NOMO-1 (cell line): ENCODE measurements around the gene EXTL1.

Experiments used
- DNase-seq, 2 experiments: peaks; one replicate each; lab custom pipeline; 2025; ENCODE audit not compliant: unreplicated experiment in 2 of 2; lab: John Stamatoyannopoulos, UW

Gene EXTL1

DNA sequence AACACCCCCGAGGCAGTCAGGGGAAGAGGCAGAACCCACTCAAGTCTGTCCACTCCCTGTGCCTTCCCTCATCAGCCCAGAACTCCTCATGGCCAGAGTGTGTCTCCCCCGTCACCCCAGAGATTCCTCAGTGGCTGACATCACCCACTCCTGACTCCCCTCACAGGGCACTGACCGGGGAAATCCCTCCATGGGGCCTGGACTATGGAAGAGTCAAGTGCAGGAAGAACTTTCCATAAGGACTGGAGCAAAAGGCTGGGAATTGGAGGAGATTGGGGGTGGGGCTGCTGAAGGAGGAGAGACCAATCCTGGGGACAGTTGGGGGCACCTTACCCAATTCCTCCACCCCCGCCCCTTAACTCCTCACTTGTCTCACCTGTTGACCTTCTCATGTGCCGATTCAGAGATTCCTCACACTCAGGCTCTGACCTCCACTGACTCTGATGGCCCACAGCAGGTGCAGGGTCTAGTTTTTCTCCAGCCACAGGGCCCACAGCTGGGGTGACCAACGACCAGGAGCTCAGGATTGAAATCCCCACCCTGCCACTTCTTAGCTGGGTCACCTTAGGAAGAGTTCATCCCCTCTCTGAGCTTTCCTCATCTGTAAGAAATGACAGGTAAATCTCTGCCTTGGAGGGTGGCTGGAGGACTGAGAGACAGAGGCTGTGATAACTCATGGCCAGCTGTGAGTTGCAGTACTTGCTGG lies 481 bp upstream of the EXTL1 start:
- DNase-seq = no peak

DNA sequence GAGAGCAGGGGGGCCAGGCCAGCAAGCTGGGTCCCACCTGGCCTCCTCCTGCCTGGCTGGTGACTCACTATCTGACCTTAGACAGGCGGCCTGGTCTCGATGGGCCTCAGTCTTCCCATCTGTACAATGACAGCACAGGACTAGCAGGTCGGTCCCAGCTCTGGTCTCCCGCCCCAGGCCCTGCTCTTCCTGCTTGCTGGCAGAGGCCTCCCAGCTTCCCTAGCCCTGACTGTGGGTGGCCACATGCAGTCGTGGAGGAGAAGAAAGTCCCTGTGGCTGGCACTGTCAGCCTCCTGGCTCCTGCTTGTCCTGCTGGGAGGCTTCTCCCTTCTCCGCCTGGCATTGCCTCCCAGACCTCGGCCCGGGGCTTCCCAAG lies 817 bp downstream of the EXTL1 start:
- no peak for DNase-seq

DNA sequence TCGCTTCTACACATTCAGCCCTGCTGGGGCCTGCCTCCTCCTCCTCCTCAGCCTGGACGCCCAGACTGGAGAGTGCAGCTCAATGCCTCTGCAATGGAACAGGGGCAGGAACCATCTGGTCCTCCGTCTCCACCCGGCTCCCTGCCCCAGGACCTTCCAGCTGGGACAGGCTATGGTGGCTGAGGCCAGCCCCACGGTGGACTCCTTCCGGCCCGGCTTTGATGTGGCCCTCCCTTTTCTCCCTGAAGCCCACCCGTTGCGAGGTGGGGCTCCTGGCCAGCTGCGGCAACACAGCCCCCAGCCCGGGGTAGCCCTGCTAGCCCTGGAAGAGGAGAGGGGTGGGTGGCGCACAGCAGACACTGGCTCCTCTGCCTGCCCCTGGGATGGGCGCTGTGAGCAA lies 1.4 kb downstream of the EXTL1 start:
- no peak for DNase-seq

DNA sequence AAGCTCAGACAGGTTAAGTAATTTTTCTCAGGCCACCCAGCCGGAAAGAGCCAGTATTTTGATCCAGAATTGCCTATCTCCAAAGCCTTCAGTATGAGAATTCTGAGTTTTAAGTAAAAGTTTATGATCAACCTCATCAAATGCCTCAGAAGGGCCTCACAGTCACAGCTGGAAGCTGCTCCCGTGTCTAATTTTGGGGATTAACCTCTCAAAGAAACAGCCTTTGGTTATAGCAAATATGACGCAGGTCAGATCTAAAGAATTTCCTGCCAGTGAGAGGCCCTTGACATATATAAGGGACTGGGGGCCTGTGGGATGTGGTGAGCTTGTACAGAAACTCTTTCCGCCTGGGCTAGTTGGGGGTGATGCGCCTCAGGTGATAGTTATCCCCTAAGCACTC lies 2.3 kb downstream of the EXTL1 start:
- DNase-seq = no peak

DNA sequence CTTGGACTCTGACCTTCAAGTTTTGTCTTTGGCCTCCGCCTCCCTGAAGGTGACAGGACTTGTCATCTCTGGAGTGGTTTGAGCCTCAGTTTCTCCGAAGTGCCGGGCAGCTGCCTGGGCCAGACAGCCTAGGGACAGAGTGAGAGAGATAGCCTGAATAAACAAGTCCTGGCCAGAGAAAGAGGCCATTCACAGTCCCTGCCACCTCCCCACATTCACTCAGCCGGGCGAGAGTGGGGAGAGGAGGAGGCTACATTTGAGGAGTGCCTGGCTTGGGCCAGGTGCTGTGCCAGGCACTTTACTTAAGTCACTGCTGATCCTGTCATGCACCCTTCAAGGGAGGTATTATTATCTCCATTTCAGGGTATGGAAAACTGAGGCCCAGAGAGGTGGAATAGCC lies 3.5 kb downstream of the EXTL1 start:
- DNase-seq = no peak

DNA sequence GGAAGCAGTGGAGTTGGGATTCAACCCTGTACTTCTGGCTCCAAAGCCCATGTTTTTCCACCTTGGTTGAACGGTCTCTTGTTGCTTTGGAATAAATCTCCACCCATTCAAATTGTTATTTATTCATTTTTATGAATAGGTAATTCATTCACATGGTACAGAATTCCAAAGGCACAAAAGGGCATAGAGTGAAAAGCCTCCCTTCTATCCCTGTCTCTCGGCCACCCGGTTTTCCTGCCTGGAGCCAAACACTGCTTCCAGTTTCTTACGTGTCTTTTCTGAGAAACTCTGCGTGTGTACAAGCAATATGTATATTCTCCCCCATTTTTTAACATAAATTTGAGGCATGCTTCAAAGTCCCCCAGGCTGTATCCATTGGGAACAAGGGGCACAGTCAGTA lies 3.9 kb downstream of the EXTL1 start:
- no peak for DNase-seq

DNA sequence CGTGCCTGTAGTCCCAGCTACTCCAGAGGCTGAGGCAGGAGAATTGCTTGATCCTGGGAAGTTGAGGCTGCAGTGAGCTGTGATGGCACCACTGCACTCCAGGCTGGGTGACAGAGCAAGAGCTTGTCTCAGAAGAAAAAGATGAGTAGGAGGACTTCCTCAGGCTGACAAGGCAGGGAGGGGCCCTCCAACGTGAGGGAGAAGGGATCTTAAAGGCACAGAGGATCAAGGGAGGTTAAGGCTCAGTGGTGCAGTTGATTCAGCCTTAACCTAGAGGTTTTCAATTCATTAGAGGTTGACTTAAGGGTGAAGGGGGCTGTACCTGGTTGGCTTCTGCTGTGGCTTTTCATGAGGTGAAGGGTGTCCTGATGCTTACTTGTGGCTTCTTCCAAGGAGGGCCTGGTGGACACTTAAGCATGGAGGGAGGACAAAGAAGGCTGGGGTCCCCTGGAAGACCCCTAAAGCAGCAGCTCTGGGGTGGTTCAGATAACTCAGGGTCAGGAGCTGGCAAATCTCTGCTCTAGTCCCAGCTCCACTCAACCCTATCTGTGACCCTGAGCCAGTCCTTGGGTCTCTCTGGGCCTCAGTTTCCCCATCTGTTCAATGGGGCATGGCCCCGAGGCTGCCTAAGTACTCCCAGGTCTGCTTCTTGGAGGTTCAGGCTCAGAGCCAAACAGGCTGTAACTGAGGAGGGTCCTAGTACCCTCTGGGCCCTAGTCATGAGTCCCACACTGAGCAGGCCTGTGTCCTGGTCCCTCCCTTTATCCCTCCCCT lies 6.3 kb downstream of the EXTL1 start:
- DNase-seq = peak; percentile 24 to 26

DNA sequence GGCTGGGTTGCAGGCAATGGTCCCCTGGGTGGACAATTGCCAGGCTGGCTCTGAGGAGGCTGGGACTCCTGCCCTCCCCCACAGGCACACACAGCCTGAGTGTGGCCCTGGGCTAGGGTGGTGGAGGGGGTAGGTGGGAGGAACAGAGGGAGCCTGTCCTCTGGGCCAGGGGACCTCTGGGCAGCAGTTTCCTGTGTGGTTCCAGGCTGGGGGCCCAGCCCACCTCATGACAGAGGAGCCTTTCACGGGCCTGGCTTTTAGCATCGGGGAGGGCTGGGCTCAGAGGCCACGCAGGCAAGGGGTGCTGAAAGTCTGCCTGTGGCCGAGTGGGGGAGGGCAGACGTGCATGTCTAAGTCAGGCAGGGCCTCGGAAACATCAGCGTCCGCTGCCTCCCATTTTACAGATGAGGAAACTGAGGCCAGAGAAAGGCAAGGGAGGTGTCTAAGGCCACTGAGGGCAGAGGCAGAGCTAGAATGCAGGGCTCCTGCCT lies 7.0 kb downstream of the EXTL1 start:
- no peak for DNase-seq

DNA sequence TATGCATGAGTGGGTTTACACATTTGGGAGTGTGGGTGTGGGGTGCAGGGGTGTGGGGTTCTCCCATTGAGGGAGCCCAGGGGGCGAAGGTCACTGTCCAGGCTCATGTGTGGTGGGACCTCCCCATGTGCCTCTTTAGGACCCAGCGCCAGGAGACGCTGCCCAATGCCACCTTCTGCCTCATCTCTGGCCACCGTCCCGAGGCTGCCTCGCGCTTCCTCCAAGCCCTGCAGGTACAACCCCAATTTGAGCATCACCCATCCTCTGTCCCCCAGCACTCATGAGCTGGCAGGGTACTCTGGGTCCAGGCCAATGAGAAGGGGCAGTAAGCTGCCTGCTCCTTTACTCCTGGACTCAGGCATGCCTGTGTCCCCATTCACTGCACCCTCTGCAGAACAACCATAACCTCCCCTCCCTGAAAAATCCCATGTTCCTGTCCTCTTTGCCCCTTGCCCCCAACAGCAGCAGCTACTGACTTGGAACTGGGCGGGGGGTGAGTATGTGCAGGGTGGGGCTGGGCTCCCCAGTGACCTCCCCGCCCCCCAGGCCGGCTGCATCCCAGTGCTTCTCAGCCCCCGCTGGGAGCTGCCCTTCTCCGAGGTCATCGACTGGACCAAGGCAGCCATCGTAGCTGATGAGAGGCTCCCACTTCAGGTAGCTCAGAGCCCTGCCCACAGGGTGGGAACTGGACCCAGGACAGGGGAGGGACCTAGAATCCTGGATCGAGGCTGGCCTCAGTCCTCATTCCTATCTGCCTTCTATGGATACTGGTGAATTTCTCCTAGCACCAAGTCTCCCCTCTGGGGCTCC lies 7.7 kb downstream of the EXTL1 start:
- DNase-seq = no peak

DNA sequence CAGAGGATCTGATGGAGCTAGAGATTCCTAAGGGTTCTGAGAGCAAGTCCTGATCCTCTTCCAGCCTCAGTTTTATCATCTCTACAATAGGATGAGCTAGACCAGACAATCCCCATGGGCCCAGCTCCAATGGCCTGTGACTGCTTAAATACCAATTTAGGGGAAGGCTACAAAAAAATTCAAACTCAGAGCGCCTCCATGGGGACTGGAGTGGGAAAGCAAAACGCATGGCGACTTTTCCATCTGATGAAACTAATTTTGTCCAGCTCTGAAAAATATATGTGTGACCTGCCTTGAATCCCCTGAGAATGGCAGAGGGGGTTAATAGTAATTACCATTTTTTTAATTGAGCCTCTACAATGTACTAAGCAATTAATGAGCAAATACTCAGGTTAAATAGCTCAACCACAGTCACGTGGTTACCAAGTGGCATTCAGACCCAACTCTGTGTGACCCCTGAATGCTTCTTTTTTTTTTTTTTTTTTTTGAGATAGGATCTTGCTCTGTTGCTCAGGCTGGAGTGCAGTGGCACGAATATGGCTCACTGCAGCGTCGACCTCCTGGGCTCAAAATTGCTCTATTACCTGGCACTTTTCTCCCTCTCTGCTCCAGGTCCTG lies 8.4 kb downstream of the EXTL1 start:
- DNase-seq = peak in 1 of 2 experiments; percentile 34

DNA sequence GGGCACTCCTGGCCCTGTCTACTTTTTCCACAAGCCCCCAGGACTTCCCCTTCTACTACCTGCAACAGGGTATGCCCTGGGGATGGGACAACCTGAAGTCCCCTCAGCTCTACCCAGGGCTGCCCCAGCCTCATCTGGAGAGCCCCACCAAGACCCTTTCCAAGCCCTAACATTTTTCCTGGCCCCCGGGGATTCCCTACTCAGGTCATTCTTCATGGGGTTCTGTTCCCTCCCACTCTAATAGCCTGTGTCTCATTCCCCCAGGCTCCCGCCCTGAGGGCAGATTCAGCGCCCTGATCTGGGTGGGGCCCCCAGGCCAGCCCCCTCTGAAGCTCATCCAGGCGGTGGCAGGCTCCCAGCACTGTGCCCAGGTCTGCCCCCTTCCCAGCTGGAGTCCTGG lies 9.6 kb downstream of the EXTL1 start:
- DNase-seq = no peak

DNA sequence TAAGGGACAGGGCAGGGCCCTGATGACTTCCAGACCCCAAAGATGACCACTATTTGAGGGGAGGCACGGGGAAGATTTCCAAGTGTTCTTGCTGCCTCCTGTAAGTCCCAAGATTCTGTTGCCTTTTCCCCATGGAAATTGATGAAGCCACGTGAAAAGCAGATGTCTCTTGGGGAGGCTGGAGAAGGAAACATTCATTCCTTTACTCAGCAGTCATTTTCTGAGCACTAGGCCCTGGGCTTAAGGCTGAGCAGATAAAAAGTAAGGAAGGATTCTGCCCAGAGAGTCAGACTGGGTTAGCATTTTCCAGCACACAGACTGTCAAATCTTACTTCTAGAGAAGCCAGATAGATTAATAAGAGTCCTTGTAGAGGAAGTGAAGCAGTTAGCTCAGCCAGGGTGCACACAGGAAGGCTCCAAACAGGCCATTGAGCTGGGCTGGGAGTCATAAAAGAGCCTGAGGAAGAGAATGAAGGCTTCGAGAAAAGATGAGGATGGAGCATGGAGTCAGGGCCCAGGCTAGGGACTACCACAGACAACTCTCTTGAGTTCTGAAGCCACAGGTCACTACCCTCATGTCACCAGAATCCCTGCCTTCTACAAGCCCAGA lies 10.1 kb downstream of the EXTL1 start:
- DNase-seq = no peak

DNA sequence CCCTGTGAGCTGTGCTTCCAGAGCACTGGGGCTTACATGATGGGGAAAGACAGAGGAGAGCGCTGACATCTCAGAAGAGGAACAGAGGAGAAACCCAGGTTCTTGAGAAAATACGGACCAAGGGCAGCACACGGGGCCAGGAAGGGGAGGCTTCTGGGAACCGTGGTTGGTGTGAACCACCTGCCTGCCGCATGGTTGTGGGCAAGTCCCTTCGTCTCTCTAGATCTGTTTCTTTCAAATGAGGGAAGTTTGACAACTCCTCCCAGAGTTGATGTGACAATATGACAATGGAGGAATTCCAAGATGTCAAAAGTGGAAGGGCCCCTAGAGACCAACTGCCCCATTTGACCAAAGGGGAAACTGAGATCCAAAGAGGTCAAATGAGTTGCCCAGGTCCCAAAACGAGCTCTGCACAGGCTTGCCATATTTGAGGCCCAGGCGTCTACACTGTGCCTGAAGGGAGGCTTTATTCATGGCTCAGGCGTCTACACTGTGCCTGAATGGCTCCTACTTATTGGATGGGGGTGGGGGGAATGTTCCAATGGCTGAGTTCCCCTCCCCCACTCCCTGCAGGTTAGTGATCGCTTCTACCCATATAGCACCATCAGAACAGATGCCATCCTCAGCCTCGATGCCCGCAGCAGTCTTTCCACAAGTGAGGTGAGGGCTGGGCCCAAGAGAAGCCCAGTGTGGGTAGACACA lies 11.2 kb downstream of the EXTL1 start:
- no peak for DNase-seq

DNA sequence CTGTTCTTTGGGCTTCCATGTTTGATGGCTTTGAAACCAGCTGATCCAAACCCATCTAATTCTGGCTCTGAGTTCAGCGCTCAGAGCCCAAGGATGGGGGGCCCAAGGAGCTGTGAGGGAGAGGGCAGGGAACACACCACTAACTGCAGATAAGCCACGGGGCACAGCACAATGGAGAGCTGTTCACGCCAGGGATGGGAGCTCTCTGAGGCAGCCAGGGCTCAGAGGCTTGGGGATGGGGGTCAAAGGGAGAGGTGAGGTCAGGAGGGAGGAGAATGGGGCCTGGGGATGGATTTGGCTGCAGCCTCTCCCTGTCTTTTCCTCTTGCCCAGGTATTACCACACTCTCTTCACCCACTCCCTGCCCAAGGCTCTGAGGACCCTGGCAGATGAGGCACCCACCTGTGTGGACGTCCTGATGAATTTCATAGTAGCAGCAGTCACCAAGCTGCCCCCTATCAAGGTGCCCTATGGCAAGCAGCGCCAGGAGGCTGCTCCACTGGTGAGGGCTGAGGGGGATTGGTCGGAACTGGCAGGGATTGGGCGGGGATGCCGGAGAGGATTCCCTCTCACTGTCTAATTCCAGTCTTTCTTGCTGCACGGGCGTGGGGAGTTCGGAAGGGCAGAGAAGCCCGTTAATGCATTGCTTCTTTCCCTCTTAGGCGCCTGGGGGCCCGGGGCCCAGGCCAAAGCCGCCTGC lies 13.1 kb downstream of the EXTL1 start:
- DNase-seq = no peak

DNA sequence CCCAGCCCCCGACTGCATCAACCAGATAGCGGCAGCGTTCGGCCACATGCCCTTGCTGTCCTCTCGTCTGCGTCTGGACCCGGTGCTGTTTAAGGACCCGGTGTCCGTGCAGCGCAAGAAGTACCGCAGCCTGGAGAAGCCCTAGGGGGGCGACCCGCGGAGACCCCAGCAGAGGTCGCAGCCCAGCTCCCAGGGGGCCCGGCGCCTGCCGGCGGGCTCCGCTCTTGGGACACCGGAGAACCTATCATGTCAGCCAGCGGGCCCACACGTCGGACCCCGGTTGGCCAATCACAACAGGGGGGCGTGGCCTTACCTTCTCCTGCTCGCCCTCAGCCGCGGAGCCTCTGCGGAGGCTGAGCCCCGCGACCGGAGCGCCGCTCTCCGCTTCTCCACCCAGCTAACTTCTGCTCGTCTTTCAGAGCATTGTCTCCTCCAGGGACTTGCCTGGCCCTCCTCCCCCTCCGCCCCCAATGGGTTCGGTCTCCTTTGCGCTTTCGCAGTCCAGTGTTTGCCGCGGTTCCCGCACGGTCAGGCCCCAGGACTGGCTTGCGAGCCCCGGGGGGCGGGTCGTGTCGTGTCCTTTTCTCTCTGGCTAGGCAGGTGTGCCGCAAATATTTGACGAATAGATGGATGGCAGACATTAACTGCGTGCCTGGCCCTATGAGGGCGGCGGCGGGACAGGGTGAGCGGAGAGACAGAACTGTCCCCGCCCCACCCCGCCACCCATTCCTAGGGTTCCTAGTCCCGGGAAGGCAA lies 13.8 kb downstream of the EXTL1 start:
- peak; percentile 81 to 91 for DNase-seq

DNA sequence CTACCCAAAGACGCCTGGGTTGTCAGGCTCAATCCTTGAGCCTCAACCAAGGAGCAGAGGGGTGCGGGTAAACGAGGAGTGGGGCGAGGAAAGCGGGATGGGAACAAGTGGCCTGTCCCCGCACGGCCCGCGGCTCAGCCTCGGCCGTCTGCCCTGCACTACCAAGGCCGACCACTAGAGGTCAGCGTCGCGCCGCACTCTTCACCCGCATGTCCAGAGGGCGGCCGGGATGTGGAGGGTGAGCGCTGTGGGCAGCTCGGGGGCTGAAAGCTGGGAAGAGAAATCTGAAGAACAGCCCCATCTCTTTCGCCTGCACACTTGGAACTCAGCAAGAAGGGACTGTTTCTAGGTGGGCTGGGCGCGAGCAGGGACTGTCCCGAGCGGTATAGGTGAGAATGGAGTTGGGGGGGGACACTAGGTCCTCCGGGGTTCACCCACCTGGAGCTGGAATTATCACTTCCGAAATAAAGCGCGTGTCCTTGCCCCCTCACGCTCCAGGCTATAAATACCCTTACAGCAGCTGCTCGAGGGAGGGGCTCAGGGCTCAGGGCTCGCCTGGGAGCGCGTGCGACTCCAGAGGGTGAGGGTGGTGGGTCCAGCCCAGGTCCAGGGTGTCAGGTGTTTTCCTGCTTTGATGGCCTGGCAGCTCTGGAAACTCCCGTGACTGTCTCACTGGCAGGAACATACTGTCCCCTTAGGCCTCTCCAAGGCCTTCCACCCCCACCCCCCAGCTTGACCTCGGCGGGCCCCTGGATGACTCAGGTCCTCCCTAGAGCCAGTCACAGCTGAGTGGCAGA lies 14.6 kb downstream of the EXTL1 start:
- DNase-seq = peak; percentile 45 to 61

DNA sequence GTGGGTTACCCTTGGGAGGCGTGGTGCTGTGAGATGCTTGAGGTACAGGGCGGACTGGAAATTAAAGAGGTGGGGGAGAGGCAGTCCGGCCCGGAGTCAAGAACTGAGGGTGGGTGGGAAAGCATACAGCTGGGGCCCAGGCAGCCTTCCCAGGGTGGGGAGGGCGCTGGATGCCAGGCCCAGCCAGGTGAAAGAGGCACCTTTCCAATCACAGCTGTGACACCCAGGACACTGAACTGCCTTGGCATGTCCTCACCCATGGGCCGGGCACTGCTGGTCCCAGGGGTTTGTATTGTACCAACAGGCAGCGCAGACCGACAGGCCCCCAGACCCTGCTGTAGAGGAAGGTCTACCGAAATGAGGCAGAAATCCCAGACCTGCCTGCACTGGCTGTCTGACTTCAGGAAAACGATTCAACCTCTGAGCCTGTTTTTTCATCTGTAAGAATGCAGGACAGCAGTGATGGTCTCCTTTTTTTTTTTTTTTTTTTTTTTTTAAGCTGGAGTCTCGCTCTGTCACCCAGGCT lies 15.2 kb downstream of the EXTL1 start:
- DNase-seq = no peak

DNA sequence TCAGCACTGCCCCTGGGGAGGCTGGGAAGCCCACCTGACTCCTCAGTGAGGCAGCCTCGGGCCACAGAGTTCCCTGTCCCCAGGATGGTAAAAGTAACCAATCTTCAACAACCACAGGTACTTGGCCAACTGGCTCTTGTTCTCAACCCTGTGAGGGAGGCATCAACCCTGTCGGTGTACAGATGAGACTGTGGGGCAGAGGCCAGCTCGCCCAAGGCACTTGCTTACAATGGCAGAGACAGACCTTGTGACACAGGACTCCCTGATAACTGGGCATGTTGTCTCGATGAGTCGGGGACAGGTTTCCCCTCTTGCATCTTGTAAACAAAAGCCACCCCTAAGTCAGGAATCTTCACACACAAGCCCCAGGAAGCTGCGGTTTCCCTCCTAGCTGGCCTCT lies 16.3 kb downstream of the EXTL1 start:
- DNase-seq = no peak
